GM18517 (cell line): ENCODE results near the gene ATG10.
"Not testable (repeated sequence)": the region's sequence is repeated elsewhere in the genome, so short reads cannot be mapped to it uniquely, and the experiment has no call there.

Experiments
- ATAC-seq: cut with Tn5 transposase; IDR thresholded peaks from one replicate; pipeline ENCODE4 v1.9.1; 2021; ENCODE audit warnings: mild to moderate bottlenecking, moderate library complexity; ENCODE audit not compliant: unreplicated experiment

Gene ATG10

DNA sequence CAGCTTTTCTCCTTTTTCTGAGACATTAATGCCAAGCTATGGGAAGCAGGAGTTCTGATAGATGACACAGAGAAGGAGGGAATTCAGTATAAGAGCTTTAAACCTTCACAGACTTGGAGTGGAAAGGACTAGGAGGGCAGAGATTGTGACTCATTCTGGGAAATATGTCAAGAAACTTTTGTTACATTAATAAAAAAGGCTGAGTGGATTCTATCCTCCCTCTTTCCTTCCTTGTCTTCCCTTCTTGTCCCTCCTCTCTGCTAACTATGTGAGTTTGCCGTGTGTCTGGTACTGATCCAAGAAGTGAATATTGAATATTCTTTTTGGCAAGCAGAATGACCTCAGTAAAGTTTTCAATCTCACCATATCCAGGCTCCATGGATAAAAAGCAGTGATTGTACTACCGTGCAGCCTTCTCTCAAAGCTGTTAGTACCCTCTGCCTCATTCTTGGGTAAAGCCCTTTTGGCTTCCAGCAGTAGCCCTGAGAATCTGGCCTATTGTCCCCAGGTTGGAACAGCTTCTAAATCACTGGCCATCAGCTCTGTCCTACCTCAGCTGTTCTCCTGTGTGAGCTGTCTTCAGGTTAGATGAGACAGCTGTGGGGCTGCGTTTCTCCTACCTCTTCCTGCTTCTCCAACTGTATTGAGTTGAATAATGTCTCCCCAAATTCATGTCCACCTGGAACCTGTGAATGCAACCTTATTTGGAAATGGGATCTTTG is 73.9 kb downstream of the ATG10 start:
- no peak for ATAC-seq

DNA sequence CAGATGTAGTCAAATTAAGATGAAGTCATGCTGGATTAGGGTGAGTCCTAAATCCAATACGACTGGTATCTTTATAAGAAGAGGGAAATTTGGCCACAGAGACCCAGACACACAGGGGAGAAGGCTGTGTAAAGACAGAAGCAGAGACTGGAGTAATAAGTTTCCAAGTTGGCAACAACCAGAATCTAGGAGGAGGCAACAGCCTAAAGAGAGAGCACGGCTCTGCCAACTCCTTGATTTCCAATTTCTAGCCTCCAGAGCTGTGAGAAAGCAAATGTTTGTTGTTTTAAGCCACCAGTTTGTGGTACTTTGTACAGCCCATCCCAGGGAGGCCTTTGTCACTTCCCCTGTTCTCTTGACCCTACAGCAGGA is 74.4 kb downstream of the ATG10 start:
- no peak for ATAC-seq

DNA sequence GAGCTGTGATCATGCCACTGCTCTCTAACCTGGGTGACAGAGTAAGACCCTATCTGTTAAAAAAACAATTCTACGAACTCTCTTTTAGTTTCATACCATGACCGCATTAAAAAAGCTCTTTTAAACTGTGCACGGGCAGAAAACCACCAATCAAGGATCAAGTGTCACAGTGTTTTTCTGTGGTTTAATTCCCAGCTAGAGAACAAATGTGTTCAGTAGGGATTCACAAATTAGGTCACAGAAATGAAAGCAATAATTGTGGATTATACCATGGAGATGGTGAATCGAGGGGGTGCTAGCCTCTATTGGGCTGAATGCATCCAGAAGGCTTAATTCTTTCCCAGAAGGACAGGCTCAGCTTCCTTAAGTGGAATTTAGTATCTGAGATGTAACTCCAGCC is 79.1 kb downstream of the ATG10 start:
- no peak for ATAC-seq

DNA sequence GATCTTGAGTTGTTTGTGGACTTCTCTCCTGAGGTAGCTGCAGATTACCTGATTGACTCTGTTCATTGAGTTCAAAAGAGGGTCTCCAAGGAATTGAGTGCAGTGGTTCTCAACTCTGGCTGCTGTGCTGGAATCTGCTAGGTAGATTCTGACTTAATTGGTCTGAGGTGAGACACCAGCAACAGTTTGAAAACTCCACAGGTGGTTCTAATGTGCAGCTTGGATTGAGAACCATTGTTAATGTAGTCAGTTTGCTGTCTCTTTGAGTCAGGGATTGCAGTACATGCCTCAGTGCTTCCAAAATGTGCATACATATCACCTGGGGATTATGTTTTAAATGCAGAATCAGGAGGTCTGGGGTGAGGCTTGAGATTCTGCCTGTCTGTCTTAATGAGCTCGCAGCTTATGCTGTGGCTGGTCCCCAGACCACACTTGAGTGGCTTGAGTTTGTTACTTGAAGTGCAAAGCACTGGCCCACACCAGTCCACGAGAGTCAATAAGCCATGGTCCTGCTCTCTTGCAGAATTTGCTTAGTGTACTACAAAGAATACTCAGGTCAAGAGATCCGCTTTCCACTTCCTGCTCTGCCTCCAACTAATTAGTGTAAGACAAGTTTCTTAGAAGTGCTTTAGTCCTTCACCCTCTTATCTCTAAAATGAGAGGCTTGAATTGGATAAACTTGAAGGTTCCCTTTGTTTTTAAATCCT is 82.3 kb downstream of the ATG10 start:
- no peak for ATAC-seq

DNA sequence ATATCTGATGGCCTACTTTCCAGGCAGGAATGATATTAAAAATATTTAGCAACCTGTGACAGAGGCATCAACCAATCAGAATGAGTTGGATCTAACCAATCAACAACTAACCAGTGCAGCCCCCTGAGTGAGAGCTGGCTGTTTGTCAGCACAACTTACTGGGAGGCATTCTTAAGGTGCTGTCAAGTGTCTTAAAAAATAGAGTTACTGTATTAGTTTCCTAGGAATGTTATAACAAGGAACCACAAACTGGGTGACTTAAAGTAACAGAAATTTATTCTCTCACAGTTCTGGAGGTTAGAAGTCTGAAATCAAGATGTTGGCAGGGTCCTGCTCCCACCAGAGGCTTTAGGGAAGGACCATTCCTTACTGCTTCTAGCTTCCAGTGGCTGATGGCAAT is 85.2 kb downstream of the ATG10 start:
- no peak for ATAC-seq

DNA sequence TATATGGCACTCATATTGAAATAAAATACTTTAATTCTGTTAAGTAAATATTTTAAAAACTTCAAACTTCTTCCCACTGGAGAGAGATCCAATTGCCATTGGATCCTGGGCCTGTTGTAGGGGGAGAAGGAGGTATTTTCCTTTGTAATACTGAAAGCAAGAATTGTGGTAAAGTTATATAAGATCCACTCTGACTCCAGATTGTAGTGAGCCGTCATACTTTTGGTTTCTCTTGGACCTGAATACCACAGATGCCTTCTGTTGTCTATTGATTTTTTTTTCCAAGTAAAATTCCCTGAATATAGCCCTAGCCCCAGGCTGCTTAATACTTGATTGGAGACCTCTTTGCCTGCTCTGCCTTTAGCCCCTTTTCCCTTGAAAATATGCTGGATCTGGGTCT is 86.9 kb downstream of the ATG10 start:
- ATAC-seq: no peak

DNA sequence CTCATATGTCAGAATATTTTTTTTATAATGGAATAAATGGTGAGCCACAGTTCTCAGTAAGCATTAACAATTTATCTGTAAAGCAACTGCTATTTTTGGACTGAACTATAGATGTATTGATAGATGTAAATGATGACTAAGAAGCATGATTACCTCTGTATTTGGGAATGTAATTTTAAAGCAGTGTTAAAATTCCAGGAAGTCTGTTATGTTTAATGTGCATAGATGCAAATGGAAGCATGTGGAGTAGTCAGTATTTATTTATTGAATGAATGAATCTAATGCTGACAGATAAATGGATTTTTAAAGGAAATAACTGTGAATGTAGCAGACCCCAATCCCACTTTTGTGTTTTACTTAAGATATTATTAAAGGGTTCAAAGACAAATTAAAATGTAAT is 95.0 kb downstream of the ATG10 start:
- ATAC-seq: no peak

DNA sequence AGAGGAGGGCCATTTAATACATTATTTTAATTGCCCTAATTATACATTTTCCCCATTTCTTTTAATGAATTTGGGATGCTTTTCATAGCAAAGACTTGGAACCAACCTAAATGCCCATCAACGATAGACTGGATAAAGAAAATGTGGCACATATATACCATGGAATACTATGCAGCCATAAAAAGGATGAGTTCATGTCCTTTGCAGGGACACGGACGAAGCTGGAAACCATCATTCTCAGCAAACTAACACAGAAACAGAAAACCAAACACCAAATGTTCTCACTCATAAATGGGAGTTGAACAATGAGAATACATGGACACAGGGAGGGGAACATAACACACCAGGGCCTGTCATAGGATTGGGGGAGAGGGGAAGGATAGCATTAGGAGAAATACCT is 96.2 kb downstream of the ATG10 start:
- ATAC-seq: not testable (repeated sequence)

DNA sequence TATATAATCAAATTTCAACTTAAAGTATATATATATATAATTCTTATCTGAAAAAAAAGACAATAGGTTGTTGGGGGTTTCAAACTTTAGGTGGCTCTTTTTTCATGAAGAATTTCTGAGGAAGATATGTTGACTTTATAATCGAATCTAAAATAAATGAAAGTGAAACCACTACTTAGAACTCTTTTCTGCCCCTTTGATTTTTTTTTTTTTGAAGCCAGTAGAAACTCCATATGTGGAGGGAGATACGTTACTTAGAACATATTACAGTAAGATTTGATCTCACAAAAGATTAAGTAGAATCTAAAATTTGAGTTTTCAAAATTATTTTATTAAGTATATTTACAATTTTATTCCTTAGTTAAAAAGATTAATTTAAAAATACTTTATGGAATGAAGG is 96.9 kb downstream of the ATG10 start:
- no peak for ATAC-seq

DNA sequence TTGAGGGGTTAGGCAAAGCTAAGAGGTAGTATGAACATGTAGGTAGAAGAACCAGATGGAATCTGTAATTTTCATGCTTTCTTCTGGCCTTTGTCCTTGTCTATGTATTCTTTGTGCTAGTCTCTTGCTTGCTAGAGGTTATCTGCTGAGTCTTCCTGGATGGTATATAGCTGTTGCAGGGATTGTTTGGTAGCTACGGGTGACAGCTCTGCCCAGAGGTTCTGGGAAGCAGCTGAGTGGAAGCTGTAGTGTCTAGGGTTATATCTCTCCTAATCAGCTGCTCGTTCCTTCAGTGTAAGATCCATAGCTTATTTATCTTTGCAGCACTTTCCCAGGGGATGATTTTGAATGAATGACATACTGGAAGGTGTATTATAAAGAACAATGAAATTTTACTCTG is 100.3 kb downstream of the ATG10 start:
- no peak for ATAC-seq

DNA sequence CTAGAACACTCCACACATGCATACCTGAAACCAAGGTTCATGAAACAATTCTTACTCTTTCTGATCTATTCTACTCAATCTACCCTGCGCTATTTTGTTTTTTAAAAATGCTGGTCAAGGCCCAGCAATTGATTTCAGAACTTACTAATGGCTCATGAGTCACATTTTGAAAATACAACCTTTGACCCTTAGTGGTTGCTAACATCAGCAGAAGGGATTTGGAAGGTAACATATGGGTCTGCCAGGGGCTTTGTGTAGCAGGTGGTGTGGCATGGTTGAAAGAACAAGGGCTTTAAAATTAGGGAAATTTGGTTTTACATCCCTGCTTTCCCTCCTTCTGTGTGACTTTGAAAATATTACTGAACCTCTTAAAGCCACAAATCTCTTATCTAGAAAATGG is 101.4 kb downstream of the ATG10 start:
- no peak for ATAC-seq

DNA sequence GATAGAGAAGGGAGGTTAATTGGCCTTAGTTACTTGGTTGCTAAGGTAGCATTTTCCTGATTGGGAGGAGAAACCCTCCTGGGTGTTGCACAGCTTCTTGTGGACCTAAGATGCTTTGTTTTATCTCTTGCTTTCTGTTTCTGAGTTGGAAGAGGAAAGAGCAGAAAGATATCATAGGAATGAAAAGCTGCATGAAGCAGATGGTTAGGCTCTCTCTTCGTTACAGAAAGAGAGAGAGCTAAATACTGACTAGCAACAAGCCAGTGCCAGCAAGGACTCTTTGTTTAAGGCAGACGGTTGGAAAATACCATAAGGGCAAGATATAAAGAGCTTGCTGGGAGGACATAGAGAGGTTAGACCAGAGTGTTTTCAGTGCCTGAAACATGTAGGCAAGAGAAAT is 103.1 kb downstream of the ATG10 start:
- no peak for ATAC-seq

DNA sequence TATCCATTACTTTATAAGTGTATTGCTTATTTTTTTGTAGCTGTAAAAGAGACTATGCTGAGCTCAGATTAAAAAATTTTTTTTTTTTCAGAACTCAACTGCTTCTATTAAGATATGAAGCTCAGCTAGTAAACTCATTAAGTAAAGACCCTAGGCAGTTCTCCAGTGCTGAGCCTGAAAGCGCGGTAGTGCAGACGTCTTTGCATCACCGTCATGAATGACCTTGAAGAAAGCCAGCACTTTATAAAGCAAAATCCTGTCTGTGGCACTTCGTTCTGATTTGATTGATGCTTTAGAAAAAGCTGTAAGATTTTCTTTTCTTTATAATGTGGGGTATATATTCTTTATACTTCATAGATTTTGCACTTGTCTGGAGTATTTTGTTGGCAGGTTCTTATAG is 105.7 kb downstream of the ATG10 start:
- no peak for ATAC-seq

DNA sequence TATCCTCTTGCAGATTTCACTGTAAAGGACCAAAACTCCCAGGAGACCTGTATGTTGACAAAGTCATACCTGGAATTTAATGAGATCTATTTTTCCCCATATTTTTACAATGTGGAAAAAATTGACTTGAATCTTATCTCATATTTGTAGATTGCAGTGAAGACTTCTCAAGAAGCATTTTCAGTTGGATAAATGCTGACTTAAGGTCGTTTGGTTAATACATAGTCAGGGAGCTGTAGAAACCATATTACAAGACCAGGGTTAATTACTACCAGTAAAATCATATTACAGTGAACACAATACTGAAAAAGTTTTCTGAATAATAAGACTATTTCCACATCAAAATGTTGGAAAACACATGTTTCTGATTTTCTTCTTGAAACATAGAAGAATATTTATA is 119.8 kb downstream of the ATG10 start:
- ATAC-seq: no peak

DNA sequence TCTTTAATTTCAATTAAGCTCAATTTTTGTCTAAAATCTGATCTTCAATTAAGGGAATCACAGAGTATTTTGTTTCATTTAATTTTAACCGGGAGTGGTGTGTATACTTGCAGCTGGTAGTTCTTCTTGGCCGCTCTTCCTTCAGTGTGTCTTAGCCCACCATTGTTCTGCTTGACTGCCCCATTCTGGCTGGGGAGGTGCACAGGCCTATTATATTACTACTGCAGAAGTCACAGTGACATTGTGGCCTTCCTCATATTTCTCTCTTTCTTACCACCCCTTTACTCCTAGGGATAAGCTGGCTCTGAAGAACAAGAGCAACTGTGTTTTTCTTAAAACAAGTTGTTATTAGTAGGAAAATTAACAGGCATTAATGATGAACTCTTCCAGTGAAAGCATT is 123.7 kb downstream of the ATG10 start:
- ATAC-seq: no peak

DNA sequence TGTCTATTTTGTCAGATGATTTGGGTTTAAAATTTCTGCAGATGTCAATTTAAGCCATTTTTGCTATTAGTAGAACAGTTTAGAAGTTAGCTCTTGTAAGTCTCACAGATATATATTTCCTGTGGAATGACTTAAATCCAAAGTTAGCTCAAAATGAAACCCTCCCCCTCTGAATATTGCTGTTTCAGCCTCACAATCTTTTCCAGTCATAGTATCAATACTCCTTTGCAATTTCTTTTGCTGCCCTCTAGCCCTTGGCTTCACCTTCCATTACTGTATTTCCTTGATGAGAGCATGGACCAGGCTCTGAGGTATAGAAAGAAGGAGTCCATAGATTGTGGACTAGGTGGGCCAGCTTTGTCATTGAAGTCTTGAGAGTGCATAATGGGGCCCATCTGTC is 124.4 kb downstream of the ATG10 start:
- ATAC-seq: no peak

DNA sequence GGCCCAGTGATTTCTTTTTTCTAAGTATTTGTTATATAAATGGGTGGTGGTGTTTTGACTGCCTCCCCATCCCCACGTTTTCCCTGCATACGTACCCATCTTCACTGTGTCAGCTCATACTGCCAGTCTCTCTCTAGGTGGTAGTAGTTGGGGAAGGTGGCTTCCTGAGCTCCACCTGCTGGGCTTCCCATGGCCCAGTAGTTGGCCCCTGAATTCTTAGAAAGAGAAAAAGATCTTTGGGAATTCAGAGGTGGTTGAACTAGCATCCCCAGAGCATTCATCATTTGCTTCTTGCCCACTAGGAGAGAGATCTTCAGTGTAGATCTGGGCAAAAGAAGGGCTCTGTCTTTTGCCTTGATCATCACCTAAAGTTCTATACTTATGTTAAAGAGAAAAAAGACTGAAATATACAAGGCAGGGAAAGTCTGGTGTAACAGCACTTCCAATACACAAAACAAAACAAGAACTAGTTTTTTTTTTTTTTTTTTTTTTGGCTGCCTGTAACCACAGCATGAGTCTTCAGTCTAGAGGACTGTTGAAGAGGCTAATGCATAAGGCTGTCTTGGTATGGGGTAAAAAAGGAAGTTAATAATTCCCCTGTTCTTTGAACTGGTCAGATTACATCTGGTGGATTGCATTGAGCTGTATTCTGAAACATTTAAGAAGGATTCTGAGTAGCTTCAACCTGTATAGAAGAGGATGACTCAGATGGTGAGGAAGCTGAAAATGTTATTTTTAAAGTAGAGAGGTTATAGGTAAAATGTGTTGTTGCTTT is 128.7 kb downstream of the ATG10 start:
- ATAC-seq: peak; percentile 87

DNA sequence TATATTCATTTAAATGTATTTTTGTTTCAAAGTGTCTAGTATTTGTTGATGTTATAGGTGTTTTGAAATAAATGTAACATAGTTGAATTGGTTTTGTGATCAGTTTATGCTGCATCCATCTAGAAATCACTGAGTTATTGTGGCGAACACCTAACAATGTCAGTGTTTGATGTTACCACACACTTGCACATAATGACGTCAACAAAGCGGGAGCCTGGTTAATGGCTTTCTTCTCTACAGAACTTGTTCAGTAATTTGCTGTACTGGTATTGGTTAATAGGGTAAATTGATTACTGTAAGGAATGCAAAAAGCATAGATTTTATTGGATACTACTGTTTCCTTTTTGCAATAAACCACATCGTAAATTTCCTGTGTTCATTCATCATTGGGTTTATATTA is 133.0 kb downstream of the ATG10 start:
- ATAC-seq: no peak

DNA sequence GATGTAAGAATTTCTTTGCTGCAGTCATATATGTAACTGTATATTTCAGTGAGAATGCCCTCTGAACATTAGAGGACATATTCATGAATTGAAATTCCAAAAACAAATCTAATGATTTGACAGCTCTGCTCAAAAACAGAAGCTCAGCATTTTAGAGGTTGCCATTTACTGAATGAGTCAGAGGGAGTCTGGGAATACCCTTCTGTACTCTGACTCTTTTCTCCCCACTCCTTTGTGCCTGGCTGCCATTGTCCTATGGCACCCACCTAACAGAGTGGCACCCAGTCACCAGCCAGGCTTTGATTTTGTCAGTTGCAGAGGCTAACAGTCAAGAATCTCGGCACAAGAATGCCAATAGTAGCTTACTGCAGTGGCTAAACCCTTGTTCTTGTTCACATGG is 133.6 kb downstream of the ATG10 start:
- no peak for ATAC-seq

DNA sequence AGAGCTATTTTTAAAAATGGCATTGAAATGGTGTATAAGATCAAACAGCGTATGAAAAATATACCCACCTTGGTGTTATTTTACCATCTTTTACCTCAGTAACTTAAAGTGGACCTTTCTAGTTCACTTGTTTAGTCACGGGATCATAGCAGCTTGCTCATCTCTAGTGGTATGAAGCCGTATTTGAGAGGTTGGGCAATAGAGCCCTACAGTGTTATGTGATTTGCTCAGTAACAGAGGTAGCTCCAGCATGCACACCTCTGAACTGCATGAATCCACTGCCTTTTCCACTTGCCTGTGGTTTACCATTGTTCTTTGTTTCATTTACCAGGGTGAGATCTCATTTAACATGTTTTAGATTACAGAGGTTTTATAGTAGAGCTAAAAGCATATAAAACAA is 134.4 kb downstream of the ATG10 start:
- no peak for ATAC-seq

DNA sequence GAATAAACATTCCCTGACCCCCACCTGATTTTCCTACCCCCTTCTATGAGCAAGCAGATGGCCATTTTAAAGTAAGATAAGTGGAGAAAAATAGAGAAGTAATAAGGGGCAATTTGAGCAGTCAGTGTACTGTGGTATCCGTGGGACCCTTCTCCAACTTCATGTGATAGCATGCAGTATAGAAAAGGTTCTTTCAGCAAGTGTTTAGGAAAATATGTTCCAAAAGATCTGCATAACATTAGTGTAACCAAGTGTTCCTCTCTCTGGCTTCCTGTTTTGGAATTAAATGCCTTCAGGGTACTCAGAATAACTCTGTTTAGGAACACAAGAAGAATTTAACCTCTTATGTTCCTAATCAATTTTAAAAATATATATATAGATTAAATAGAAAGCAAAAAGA is 134.9 kb downstream of the ATG10 start:
- ATAC-seq: no peak

DNA sequence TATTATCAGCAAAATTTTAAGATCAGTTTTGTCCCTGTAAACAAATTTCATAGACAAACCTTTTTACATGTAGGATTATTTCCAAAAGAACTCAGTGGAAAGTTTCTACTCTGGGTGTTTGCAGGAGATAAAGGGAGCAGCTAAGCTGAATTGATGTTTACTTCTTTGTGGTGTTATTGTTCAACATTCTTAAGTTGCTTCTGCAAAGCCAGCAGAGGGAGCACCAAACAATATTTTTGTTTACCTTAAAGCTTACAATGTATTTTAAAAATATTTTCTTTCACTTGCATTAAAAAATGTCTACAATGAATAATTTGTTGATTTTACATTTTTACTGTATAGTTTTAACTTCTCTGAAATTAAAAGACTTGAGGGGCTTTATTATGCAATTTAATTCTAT is 135.4 kb downstream of the ATG10 start:
- ATAC-seq: no peak
